ENCODE data around the gene ST6GALNAC3. TPM values are rescaled to one million over a fixed set of nuclear protein-coding genes. Genes with fewer than 3 reads are reported as not detected.

The ST6GALNAC3 gene
- total and polyA plus RNA-seq, 11 donors: 2.5 to 7.7 (median 4.4) TPM

- no peak overlapping the region for H3K4me3 ChIP-seq
- no peaks in the 10 kb centered on the region for H3K36me3 ChIP-seq
- H3K4me1 ChIP-seq: peaks cover 0 to 6% (median 0%) of the 10 kb centered on the region in 12 donors
- intact Hi-C loops (cut with DNase I): no loop called here
- no peak overlapping the region for H3K27ac ChIP-seq
- 97 to 98% (median 98%) methylated on average over 3 of the region's 3 CpGs for WGBS, 4 donors
- DNase-seq (no peak), ATAC-seq (no peak)
- no peaks in the 10 kb centered on the region for H3K27me3 ChIP-seq
- no peaks in the 10 kb centered on the region for H3K9me3 ChIP-seq
- no peak for TF ChIP-seq POLR2A (IDR thresholded peaks at IDR 0.05)
- TF ChIP-seq, protein P1, sequence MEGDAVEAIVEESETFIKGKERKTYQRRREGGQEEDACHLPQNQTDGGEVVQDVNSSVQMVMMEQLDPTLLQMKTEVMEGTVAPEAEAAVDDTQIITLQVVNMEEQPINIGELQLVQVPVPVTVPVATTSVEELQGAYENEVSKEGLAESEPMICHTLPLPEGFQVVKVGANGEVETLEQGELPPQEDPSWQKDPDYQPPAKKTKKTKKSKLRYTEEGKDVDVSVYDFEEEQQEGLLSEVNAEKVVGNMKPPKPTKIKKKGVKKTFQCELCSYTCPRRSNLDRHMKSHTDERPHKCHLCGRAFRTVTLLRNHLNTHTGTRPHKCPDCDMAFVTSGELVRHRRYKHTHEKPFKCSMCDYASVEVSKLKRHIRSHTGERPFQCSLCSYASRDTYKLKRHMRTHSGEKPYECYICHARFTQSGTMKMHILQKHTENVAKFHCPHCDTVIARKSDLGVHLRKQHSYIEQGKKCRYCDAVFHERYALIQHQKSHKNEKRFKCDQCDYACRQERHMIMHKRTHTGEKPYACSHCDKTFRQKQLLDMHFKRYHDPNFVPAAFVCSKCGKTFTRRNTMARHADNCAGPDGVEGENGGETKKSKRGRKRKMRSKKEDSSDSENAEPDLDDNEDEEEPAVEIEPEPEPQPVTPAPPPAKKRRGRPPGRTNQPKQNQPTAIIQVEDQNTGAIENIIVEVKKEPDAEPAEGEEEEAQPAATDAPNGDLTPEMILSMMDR (IDR thresholded peaks at IDR 0.05): no peak
Measured at GRCh38 chr1:76299036-76299435, 224.5 kb downstream of the ST6GALNAC3 start.

GRCh38 chr1:76300556-76300955, 226.0 kb downstream of the ST6GALNAC3 start:
- Histone ChIP-seq H3K4me3 (no peak overlapping the region), H3K27me3 (no peaks in the 10 kb centered on the region), H3K4me1 (no peaks in the 10 kb centered on the region), H3K27ac (no peak overlapping the region), H3K9me3 (no peaks in the 10 kb centered on the region), H3K36me3 (no peaks in the 10 kb centered on the region)
- no peak for DNase-seq
- TF ChIP-seq POLR2A (IDR thresholded peaks at IDR 0.05): no peak
- TF ChIP-seq, protein P1 (IDR thresholded peaks at IDR 0.05): no peak
- 79 to 89% (median 82%) methylated on average over 3 of the region's 3 CpGs for WGBS, 4 donors
- no peak for ATAC-seq
- intact Hi-C loops (cut with DNase I): no loop called here

DNA sequence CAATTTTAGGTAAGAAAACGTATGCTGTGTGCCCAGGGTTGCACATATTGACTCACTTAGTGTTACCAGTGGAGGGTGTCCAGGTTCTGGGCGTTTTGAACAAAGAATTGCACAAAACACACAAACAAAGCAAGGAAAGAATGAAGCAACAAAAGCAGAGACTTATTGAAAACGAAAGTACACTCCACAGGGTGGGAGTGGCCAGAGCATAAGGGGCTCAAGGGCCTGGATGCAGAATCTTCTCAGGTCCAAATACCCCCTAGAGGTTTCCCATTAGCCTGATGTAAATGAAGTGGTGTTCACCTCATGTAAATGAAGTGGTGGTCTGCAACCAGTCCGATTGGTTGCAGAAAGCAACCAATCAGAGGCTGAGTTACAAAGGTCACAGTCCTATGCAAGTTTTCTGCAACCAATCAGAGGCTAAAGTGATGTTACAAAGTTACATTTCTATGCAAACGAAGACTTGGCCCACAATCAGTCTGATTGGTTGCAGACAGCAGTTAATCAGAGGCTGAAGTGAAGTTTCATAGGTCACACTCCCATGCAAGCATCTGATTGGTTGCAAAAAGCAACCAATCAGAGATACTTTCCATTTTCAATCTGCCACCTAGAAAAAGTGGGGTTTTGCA, 228.3 kb downstream of the ST6GALNAC3 start:
- DNase-seq: no peak
- Histone ChIP-seq H3K4me1 (no peaks in the 10 kb centered on the region), H3K9me3 (no peaks in the 10 kb centered on the region), H3K36me3 (no peaks in the 10 kb centered on the region), H3K4me3 (no peak overlapping the region), H3K27ac (no peak overlapping the region), H3K27me3 (no peaks in the 10 kb centered on the region)
- no peak for TF ChIP-seq POLR2A (IDR thresholded peaks at IDR 0.05)
- TF ChIP-seq, protein P1 (IDR thresholded peaks at IDR 0.05): no peak
- intact Hi-C loops (cut with DNase I): no loop called here
- WGBS, 4 donors: 86 to 91% (median 89%) methylated on average over 4 to 5 of the region's 5 CpGs
- no peak for ATAC-seq

GRCh38 chr1:76303340-76303717, 228.8 kb downstream of the ST6GALNAC3 start:
- DNase-seq (no peak), ATAC-seq (no peak)
- H3K4me1 ChIP-seq: no peaks in the 10 kb centered on the region
- WGBS, 4 donors: 76 to 87% (median 82%) methylated on average over 3 of the region's 3 CpGs
- H3K27ac ChIP-seq: no peak overlapping the region
- no peaks in the 10 kb centered on the region for H3K27me3 ChIP-seq
- no peaks in the 10 kb centered on the region for H3K9me3 ChIP-seq
- no peak overlapping the region for H3K4me3 ChIP-seq
- TF ChIP-seq, protein P1 (IDR thresholded peaks at IDR 0.05): no peak
- no peak for TF ChIP-seq POLR2A (IDR thresholded peaks at IDR 0.05)
- intact Hi-C loops (cut with DNase I): no loop called here
- no peaks in the 10 kb centered on the region for H3K36me3 ChIP-seq

All from heart left ventricle (tissue), 16 donors.